Measurements from ENCODE around the gene CAMKMT. TPM values are rescaled to one million over a fixed set of nuclear protein-coding genes. Genes with fewer than 3 reads are reported as not detected.

Gene CAMKMT
- total RNA-seq, 2 experiments from 2014 or later: 25.7 to 27.4 TPM

DNA sequence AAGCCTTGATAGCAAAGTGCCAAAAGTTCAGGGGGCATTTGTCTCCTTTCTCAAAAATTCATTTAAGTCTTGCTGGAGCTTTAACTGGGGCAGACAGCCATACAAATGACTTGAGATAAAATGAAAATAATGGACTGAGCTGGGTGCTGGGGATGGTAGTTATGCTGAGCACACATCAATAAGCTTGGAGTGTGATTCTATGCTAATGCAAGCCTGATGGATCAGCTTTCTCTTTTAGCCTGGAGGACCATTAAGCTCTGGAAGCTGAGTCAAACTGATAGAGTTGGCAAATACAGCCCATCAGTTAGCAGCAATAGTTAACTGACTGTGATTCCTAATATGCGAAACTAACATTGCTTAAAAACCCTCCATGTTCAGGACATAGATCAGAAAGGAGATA, 98.0 kb downstream of the CAMKMT start:
- POLR2A ChIA-PET: interaction anchor here (0.7 to 1.3 kb wide), 2 partner anchors 9 to 35 kb away, joined by 3 read pairs; no protein-coding TSS in a partner anchor
- no peak for TF ChIP-seq EZH2phosphoT487 (IDR thresholded peaks at IDR 0.05; ENCODE audit: borderline replicate concordance, low read depth, low read length)
- TF ChIP-seq, protein P1, sequence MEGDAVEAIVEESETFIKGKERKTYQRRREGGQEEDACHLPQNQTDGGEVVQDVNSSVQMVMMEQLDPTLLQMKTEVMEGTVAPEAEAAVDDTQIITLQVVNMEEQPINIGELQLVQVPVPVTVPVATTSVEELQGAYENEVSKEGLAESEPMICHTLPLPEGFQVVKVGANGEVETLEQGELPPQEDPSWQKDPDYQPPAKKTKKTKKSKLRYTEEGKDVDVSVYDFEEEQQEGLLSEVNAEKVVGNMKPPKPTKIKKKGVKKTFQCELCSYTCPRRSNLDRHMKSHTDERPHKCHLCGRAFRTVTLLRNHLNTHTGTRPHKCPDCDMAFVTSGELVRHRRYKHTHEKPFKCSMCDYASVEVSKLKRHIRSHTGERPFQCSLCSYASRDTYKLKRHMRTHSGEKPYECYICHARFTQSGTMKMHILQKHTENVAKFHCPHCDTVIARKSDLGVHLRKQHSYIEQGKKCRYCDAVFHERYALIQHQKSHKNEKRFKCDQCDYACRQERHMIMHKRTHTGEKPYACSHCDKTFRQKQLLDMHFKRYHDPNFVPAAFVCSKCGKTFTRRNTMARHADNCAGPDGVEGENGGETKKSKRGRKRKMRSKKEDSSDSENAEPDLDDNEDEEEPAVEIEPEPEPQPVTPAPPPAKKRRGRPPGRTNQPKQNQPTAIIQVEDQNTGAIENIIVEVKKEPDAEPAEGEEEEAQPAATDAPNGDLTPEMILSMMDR (conservative IDR thresholded peaks at IDR 0.05; ENCODE audit: low read length): no peak

DNA sequence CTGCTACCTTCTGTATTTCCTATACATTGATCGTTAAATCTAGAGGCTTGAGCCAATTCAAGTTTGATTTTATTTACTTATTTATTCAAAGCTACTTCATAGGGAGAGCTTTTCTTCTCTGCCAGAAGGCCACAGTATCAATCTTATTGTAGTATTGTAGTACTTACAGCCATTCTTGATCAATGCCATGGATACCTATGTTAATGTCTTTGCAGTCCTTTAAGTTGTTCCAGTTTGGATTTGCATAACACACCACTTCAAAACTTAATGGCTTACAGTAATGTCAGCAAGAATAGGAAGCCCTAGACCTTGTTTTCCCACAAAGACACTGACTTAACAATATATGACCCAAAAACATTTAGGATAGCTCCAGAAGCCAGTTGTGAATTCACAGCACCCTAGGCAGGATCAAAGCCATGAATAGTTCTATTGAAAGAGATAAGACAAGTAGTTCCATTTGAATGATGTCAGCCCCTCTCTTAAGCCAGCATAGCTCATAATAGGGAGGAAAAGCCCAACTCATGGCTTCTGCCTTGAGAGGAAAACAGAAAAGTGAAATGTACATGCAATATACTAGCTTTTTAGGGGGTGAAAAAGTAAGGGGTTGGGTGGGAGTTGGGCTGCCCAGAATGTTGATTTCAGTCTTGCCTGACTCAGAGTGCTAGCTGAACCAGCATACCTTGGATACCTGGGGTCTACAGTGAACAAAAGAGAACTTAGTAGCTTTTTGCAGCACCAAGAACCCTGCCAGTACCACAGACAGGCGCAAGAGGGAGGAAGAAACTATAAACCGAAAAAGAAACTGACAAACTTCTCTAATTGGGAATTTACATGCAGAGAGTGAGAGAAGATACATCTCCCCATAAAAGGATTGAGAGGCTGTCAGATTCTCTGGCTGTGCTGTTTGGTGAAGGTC, 101.4 kb downstream of the CAMKMT start:
- ChIA-PET CTCF (ENCODE audit: unreplicated experiment) (no interaction called here), POLR2A (interaction anchor here (0.5 to 0.8 kb wide), 3 partner anchors 35 to 447 kb away, joined by 4 to 5 read pairs (median 4); no protein-coding TSS in a partner anchor)
- no peaks in the 10 kb centered on the region for H3K79me2 ChIP-seq (ENCODE audit: insufficient read depth, low read depth, low read length)
- no peaks in the 10 kb centered on the region for H3K9me3 ChIP-seq (ENCODE audit: low read length)
- no peak overlapping the region for H2AFZ ChIP-seq (ENCODE audit: low read length)
- TF ChIP-seq, protein P1 (conservative IDR thresholded peaks at IDR 0.05; ENCODE audit: low read length): no peak
- no peak for TF ChIP-seq EZH2phosphoT487 (IDR thresholded peaks at IDR 0.05; ENCODE audit: borderline replicate concordance, low read depth, low read length)
- no peak for DNase-seq (ENCODE audit: low spot score)
- no peaks in the 10 kb centered on the region for H4K20me1 ChIP-seq (ENCODE audit: insufficient read depth, low read length)
- H3K4me1 ChIP-seq (ENCODE audit: insufficient read depth, low read length, poor library complexity, severe bottlenecking): no peaks in the 10 kb centered on the region
- H3K4me2 ChIP-seq (ENCODE audit: low read length): no peak overlapping the region
- no TSS peak for BruUV-seq (replicated peaks)
- H3K9me2 ChIP-seq (ENCODE audit: insufficient read depth, low read length): no peaks in the 10 kb centered on the region
- H3K27ac ChIP-seq (ENCODE audit: low read depth, low read length, poor library complexity, severe bottlenecking): no peak overlapping the region
- no peak overlapping the region for H3K4me3 ChIP-seq (ENCODE audit: low read depth, low read length, poor library complexity, severe bottlenecking)
- no peaks in the 10 kb centered on the region for H3K36me3 ChIP-seq (ENCODE audit: insufficient read depth, low read length)
- intact Hi-C loops (cut with micrococcal nuclease; ENCODE audit: unreplicated experiment): loop anchor here (2.0 kb wide), 1 partner anchor 44 kb away; no protein-coding TSS in a partner anchor

More for the DNA sequence above, 98.0 kb downstream of the CAMKMT start:
- Histone ChIP-seq H3K27ac (ENCODE audit: low read depth, low read length, poor library complexity, severe bottlenecking) (no peak overlapping the region), H3K9me2 (ENCODE audit: insufficient read depth, low read length) (no peaks in the 10 kb centered on the region), H3K9me3 (ENCODE audit: low read length) (no peaks in the 10 kb centered on the region), H4K20me1 (ENCODE audit: insufficient read depth, low read length) (no peaks in the 10 kb centered on the region), H2AFZ (ENCODE audit: low read length) (no peak overlapping the region), H3K79me2 (ENCODE audit: insufficient read depth, low read depth, low read length) (no peaks in the 10 kb centered on the region), H3K4me2 (ENCODE audit: low read length) (no peak overlapping the region), H3K4me1 (ENCODE audit: insufficient read depth, low read length, poor library complexity, severe bottlenecking) (no peaks in the 10 kb centered on the region), H3K36me3 (ENCODE audit: insufficient read depth, low read length) (no peaks in the 10 kb centered on the region), H3K4me3 (ENCODE audit: low read depth, low read length, poor library complexity, severe bottlenecking) (no peak overlapping the region)
- no peak for DNase-seq (ENCODE audit: low spot score)
- no TSS peak for BruUV-seq (replicated peaks)
- intact Hi-C loops (cut with micrococcal nuclease; ENCODE audit: unreplicated experiment): no loop called here
- CTCF ChIA-PET (ENCODE audit: unreplicated experiment): no interaction called here

DNA sequence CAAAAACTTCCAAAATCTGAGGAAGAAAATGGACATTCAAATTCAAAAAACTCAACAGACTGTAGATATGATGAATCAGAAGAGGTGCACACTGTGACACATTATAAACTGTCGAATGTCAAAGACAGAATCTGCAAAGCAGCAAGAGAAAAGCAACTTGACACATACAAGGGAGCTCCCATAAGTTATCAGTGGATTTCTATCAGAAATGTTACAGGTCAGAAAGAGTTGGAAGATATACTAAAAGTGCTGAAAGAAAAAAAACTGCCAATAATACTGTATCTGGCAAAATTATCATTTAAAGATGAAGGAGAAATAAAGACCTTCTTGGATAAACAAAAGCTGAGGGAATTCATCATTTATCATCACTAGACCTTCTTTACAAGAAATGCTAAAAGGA, 102.7 kb downstream of the CAMKMT start:
- intact Hi-C loops (cut with micrococcal nuclease; ENCODE audit: unreplicated experiment): no loop called here
- no peaks in the 10 kb centered on the region for H3K79me2 ChIP-seq (ENCODE audit: insufficient read depth, low read depth, low read length)

More for the DNA sequence above, 102.7 kb downstream of the CAMKMT start:
- DNase-seq (ENCODE audit: low spot score): no peak
- POLR2A ChIA-PET: interaction anchor here (1.4 kb wide), 1 partner anchor 13 kb away, joined by 3 read pairs; no protein-coding TSS in a partner anchor
- H3K27ac ChIP-seq (ENCODE audit: low read depth, low read length, poor library complexity, severe bottlenecking): no peak overlapping the region
- H3K36me3 ChIP-seq (ENCODE audit: insufficient read depth, low read length): no peaks in the 10 kb centered on the region
- H3K9me2 ChIP-seq (ENCODE audit: insufficient read depth, low read length): no peaks in the 10 kb centered on the region
- no TSS peak for BruUV-seq (replicated peaks)
- TF ChIP-seq, protein P1 (conservative IDR thresholded peaks at IDR 0.05; ENCODE audit: low read length): no peak
- TF ChIP-seq EZH2phosphoT487 (IDR thresholded peaks at IDR 0.05; ENCODE audit: borderline replicate concordance, low read depth, low read length): no peak
- H3K9me3 ChIP-seq (ENCODE audit: low read length): no peaks in the 10 kb centered on the region
- no peak overlapping the region for H3K4me3 ChIP-seq (ENCODE audit: low read depth, low read length, poor library complexity, severe bottlenecking)
- H3K4me2 ChIP-seq (ENCODE audit: low read length): no peak overlapping the region
- no peak overlapping the region for H2AFZ ChIP-seq (ENCODE audit: low read length)
- CTCF ChIA-PET (ENCODE audit: unreplicated experiment): interaction anchor here (1.0 kb wide), 1 partner anchor 15 kb away, joined by 3 read pairs; no protein-coding TSS in a partner anchor
- H4K20me1 ChIP-seq (ENCODE audit: insufficient read depth, low read length): no peaks in the 10 kb centered on the region
- H3K4me1 ChIP-seq (ENCODE audit: insufficient read depth, low read length, poor library complexity, severe bottlenecking): no peaks in the 10 kb centered on the region
